A549 (cell line): ENCODE results near the gene SPINK8. TPM values are rescaled to one million over a fixed set of nuclear protein-coding genes. Genes with fewer than 3 reads are reported as not detected.

Experiments
- ATAC-seq, 2 experiments: fragments of 200-7000 bp in 1 of 2; fragments of >200 bp in 1 of 2; cut with Nextera tagmentation in 1 of 2; cut with Tn5 transposase in 1 of 2; 3 replicates each; pipeline versions ENCODE4 v1.8.0 to v1.9.1; 2018 to 2020; ENCODE audit warnings: mild to moderate bottlenecking in 1 of 2, moderate library complexity in 1 of 2
- CTCF ChIA-PET: fragments of 300-600 bp; sonication (Branson Sonifier 250); formaldehyde crosslinking; extraction: SDS; loops from one replicate; lab custom pipeline; 2021; ENCODE audit warnings: antibody characterized with exemption, inconsistent platforms; lab: Yijun Ruan, JAX
- POLR2A ChIA-PET: fragments of 350-600 bp; formaldehyde crosslinking; extraction: SDS; loops from one replicate; lab custom pipeline; 2021; ENCODE audit warnings: antibody characterized with exemption, inconsistent platforms; lab: Yijun Ruan, JAX
- DNase-seq, 2 experiments: peaks; one replicate each; pipeline versions ENCODE4 v3.0.0 to v3.0.0-alpha.2; 2011 to 2016; ENCODE audit warnings: low read depth in 1 of 2, low spot score in 1 of 2
- FAIRE-seq: peaks from 2 replicates; lab custom pipeline; 2011; peaks lifted over from hg19 to GRCh38; lab: Jason Lieb, UNC
- H3K27ac ChIP-seq, 2 experiments: fragments of >200 bp; sonication (Bioruptor Twin); formaldehyde crosslinking; 3 replicates each; pipeline ENCODE4 v1.5.1; 2016 to 2017
- H3K4me1 ChIP-seq: fragments of >200 bp; sonication (Bioruptor Twin); formaldehyde crosslinking; 3 replicates; pipeline ENCODE4 v1.6.1; 2016
- H3K4me2 ChIP-seq: fragments of >200 bp; sonication (Bioruptor Twin); formaldehyde crosslinking; 3 replicates; pipeline ENCODE4 v1.6.1; 2016
- H3K4me3 ChIP-seq: fragments of >200 bp; sonication (Bioruptor Twin); formaldehyde crosslinking; 3 replicates; pipeline ENCODE4 v1.5.1; 2016
- H3K9me3 ChIP-seq: fragments of >200 bp; sonication (Bioruptor Twin); formaldehyde crosslinking; 3 replicates; pipeline ENCODE4 v1.6.1; 2016
- BHLHE40 ChIP-seq: IDR thresholded peaks from 2 replicates; pipeline ENCODE4 v1.6.1; 2012; ENCODE audit warnings: low read depth, low read length, inconsistent platforms
- CBX8 ChIP-seq: fragments of 200-600 bp; sonication (generic); IDR thresholded peaks from 2 replicates; pipeline ENCODE4 v1.6.1; 2016
- CEBPB ChIP-seq, 2 experiments: fragments of >200 bp in 1 of 2; sonication (Bioruptor Twin) in 1 of 2; formaldehyde crosslinking in 1 of 2; IDR thresholded peaks; 2 replicates each; pipeline ENCODE4 v1.6.1; 2012 to 2016
- EHF ChIP-seq: fragments of 250-450 bp; sonication (Bioruptor Pico); IDR thresholded peaks from 2 replicates; pipeline ENCODE4 v1.5.0; 2020; ENCODE audit warnings: mild to moderate bottlenecking
- EP300 ChIP-seq, 2 experiments: fragments of >200 bp; sonication (Bioruptor Twin); formaldehyde crosslinking; IDR thresholded peaks; 2 replicates in 1 of 2; 3 replicates in 1 of 2; pipeline ENCODE4 v1.6.1; 2016 to 2017
- FOSB ChIP-seq: fragments of 250-450 bp; sonication (Bioruptor Pico); IDR thresholded peaks from 2 replicates; pipeline ENCODE4 v1.5.0; 2020; ENCODE audit warnings: mild to moderate bottlenecking, moderate library complexity
- HDAC2 ChIP-seq: fragments of 200-600 bp; sonication (generic); IDR thresholded peaks from 2 replicates; pipeline ENCODE4 v1.6.1; 2016
- HEYL ChIP-seq: fragments of 250-450 bp; sonication (Bioruptor Pico); IDR thresholded peaks from 2 replicates; pipeline ENCODE4 v1.8.0; 2021; ENCODE audit warnings: mild to moderate bottlenecking, moderate library complexity
- HOXA7 ChIP-seq: fragments of 250-450 bp; sonication (Bioruptor Pico); IDR thresholded peaks from 2 replicates; pipeline ENCODE4 v1.5.0; 2020; ENCODE audit warnings: mild to moderate bottlenecking, moderate library complexity
- KDM5A ChIP-seq: fragments of 200-600 bp; sonication (generic); IDR thresholded peaks from 2 replicates; pipeline ENCODE4 v1.6.1; 2016; ENCODE audit warnings: antibody characterized with exemption, mild to moderate bottlenecking
- MAFK ChIP-seq: fragments of 450-650 bp; IDR thresholded peaks from 2 replicates; pipeline ENCODE4 v1.6.1; 2014; ENCODE audit not compliant: partially characterized antibody
- NFE2L2 ChIP-seq: fragments of 150-350 bp; conservative IDR thresholded peaks from 2 replicates; pipeline ENCODE4 v1.6.1; 2014; ENCODE audit warnings: low read length
- NPAS2 ChIP-seq: fragments of 250-450 bp; sonication (Bioruptor Pico); IDR thresholded peaks from 2 replicates; pipeline ENCODE4 v1.8.0; 2022; ENCODE audit warnings: mild to moderate bottlenecking, moderate library complexity, borderline replicate concordance
- NR3C1 ChIP-seq: fragments of >200 bp; sonication (Bioruptor Twin); formaldehyde crosslinking; IDR thresholded peaks from 3 replicates; pipeline ENCODE4 v1.6.1; 2017
- POLR2AphosphoS2 ChIP-seq: conservative IDR thresholded peaks from 2 replicates; pipeline ENCODE4 v1.6.1; 2012; ENCODE audit warnings: low read length, improper control_type of control experiment, inconsistent platforms
- RAD21 ChIP-seq, 2 experiments: fragments of >200 bp in 1 of 2; sonication (Bioruptor Twin) in 1 of 2; formaldehyde crosslinking in 1 of 2; IDR thresholded peaks in 1 of 2; conservative IDR thresholded peaks in 1 of 2; 2 replicates in 1 of 2; 3 replicates in 1 of 2; pipeline ENCODE4 v1.6.1; 2012 to 2018; ENCODE audit warnings: inconsistent platforms in 1 of 2
- RARB ChIP-seq: fragments of 250-450 bp; sonication (Bioruptor Pico); IDR thresholded peaks from 2 replicates; pipeline ENCODE4 v1.8.0; 2021; ENCODE audit warnings: mild to moderate bottlenecking, moderate library complexity
- RCOR1 ChIP-seq: fragments of 150-350 bp; IDR thresholded peaks from 2 replicates; pipeline ENCODE4 v1.6.1; 2014; ENCODE audit warnings: antibody characterized with exemption, low read length, low read depth
- SREBF2 ChIP-seq: fragments of 450-650 bp; IDR thresholded peaks from 2 replicates; pipeline ENCODE4 v1.6.1; 2014; ENCODE audit warnings: mild to moderate bottlenecking, moderate library complexity
- TP53 ChIP-seq: fragments of 250-450 bp; sonication (Bioruptor Pico); IDR thresholded peaks from 2 replicates; pipeline ENCODE4 v1.5.0; 2021; ENCODE audit warnings: mild to moderate bottlenecking, moderate library complexity
- ZC3H11A ChIP-seq: fragments of 450-650 bp; IDR thresholded peaks from 2 replicates; pipeline ENCODE4 v1.6.1; 2014; ENCODE audit warnings: antibody characterized with exemption, mild to moderate bottlenecking
- ZFP36 ChIP-seq: fragments of 450-650 bp; IDR thresholded peaks from 2 replicates; pipeline ENCODE4 v1.6.1; 2014; ENCODE audit warnings: borderline replicate concordance; ENCODE audit not compliant: partially characterized antibody
- WGBS: methylation state at CpG from one replicate; pipeline ENCODE4 v1.1.6; 2017; ENCODE audit errors: missing lambda C conversion rate; 5-methylcytosine and 5-hydroxymethylcytosine counted together
- polyA plus RNA-seq, 4 experiments: library from polyadenylated mRNA; depleted of rRNA in 3 of 4; stranded (reverse); fragments of >200 nt; fragmentation: RNase III in 1 of 4; extraction: RNeasy Plus Mini Kit Qiagen cat#74134 plus additional on column Dnase treatment in 1 of 4; gene quantifications; 2 replicates in 3 of 4; 3 replicates in 1 of 4; pipeline ENCODE4 v1.2.3, GENCODE V29; 2011 to 2017
- TF ChIP-seq, protein P1 (sequence below): fragments of 200-600 bp; sonication (generic); IDR thresholded peaks from 2 replicates; pipeline ENCODE4 v1.6.1; 2016; ENCODE audit warnings: antibody characterized with exemption, mild to moderate bottlenecking, moderate library complexity
- TF ChIP-seq, protein P2 (sequence below): fragments of 250-450 bp; sonication (Bioruptor Pico); IDR thresholded peaks from 2 replicates; pipeline ENCODE4 v1.5.0; 2021; ENCODE audit warnings: mild to moderate bottlenecking, moderate library complexity, borderline replicate concordance
- TF ChIP-seq, protein P3 (sequence below): fragments of >200 bp; sonication (Bioruptor Twin); formaldehyde crosslinking; IDR thresholded peaks from 3 replicates; pipeline ENCODE4 v1.6.1; 2016
- TF ChIP-seq, protein P4 (sequence below): IDR thresholded peaks from 2 replicates; pipeline ENCODE4 v1.6.1; 2012

The SPINK8 gene
- polyA plus RNA-seq, 2 of the 4 experiments (the other 2 are of a cell fraction): not detected

DNA sequence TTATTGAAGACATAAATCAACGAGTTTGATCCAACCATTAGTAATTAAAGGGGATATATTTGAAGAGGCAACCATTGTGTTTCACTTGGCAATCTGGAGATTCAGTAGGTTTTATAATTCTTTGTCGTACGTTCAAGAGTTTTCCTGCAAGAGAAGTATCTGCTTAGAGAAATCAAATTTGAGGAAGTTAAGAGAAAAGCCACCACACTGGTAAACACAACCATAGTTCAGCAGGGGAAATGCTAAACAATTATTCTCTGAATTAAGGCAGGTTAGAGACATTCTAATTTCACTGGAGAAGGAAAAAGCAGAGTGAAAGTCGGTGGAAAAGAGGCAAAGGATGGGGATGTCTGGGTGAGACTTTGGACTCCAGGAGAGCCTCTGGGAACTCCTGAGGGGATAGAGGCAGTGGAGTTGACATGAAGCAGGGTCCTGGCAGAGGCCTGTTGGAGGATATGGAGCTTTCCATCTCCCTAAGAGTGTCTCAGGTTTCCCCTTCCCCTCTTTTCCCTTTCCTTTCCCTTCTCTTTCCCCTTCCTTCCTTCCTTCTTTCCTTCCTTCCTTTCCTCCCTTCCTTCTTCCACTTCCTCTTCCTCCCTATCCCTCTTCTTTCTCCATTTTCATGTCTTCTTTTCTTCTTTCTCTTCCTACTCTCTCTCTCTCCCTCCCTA, 26.5 kb downstream of the SPINK8 start:
- WGBS: 31% methylated on average over 4 of the region's 4 CpGs
- no peak for DNase-seq
- no peak for ATAC-seq
- Histone ChIP-seq H3K27ac (no peak overlapping the region), H3K4me1 (no peaks in the 10 kb centered on the region; the same call in 2 of the 3 replicates), H3K4me2 (no peak overlapping the region), H3K4me3 (no peak overlapping the region), H3K9me3 (no peaks in the 10 kb centered on the region)
- no peak for FAIRE-seq
- CTCF ChIA-PET: interaction anchor here (1.3 kb wide), 1 partner anchor 33 kb away, joined by 3 read pairs; no protein-coding TSS in a partner anchor
- POLR2A ChIA-PET: no interaction called here
- TF ChIP-seq, protein P1, sequence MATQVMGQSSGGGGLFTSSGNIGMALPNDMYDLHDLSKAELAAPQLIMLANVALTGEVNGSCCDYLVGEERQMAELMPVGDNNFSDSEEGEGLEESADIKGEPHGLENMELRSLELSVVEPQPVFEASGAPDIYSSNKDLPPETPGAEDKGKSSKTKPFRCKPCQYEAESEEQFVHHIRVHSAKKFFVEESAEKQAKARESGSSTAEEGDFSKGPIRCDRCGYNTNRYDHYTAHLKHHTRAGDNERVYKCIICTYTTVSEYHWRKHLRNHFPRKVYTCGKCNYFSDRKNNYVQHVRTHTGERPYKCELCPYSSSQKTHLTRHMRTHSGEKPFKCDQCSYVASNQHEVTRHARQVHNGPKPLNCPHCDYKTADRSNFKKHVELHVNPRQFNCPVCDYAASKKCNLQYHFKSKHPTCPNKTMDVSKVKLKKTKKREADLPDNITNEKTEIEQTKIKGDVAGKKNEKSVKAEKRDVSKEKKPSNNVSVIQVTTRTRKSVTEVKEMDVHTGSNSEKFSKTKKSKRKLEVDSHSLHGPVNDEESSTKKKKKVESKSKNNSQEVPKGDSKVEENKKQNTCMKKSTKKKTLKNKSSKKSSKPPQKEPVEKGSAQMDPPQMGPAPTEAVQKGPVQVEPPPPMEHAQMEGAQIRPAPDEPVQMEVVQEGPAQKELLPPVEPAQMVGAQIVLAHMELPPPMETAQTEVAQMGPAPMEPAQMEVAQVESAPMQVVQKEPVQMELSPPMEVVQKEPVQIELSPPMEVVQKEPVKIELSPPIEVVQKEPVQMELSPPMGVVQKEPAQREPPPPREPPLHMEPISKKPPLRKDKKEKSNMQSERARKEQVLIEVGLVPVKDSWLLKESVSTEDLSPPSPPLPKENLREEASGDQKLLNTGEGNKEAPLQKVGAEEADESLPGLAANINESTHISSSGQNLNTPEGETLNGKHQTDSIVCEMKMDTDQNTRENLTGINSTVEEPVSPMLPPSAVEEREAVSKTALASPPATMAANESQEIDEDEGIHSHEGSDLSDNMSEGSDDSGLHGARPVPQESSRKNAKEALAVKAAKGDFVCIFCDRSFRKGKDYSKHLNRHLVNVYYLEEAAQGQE: no peak
- TF ChIP-seq NR3C1 (no peak), RAD21 (conservative IDR thresholded peaks at IDR 0.05 in 1 of 2, IDR thresholded peaks at IDR 0.05 in 1 of 2) (no peak), ZC3H11A (no peak), EHF (CRISPR knock-in tag) (no peak), HEYL (CRISPR knock-in tag) (no peak), CEBPB (IDR thresholded peaks at IDR 0.05) (no peak), TP53 (CRISPR knock-in tag) (no peak), NFE2L2 (no peak), HDAC2 (no peak), POLR2AphosphoS2 (no peak), SREBF2 (no peak), CBX8 (no peak), KDM5A (no peak), MAFK (no peak), BHLHE40 (no peak), ZFP36 (no peak), EP300 (IDR thresholded peaks at IDR 0.05) (no peak)
- TF ChIP-seq, protein P2, sequence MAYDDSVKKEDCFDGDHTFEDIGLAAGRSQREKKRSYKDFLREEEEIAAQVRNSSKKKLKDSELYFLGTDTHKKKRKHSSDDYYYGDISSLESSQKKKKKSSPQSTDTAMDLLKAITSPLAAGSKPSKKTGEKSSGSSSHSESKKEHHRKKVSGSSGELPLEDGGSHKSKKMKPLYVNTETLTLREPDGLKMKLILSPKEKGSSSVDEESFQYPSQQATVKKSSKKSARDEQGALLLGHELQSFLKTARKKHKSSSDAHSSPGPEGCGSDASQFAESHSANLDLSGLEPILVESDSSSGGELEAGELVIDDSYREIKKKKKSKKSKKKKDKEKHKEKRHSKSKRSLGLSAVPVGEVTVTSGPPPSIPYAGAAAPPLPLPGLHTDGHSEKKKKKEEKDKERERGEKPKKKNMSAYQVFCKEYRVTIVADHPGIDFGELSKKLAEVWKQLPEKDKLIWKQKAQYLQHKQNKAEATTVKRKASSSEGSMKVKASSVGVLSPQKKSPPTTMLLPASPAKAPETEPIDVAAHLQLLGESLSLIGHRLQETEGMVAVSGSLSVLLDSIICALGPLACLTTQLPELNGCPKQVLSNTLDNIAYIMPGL (CRISPR knock-in tag): no peak

DNA sequence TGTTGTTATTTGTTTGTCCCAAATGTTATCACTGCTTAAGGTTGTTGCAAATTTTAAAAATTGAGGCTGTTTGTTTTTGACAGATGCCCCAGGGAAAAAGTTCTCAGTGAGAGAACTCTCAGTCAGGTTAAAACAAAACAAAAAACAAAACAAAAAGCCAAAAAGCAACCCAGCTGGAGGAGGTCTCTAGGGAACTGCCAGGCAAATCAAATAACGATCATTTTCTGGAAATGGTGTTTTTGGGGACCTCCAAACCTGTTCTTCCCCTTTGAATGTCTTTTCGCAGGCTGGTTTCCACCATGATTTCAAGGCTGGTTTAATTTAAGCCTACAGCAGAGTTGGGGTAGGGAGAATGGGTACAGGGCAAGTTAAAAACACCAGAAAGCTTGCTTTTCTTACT, 27.2 kb downstream of the SPINK8 start:
- Histone ChIP-seq H3K9me3 (no peaks in the 10 kb centered on the region), H3K27ac (no peak overlapping the region), H3K4me2 (no peak overlapping the region), H3K4me1 (no peaks in the 10 kb centered on the region; the same call in 2 of the 3 replicates), H3K4me3 (no peak overlapping the region)
- FAIRE-seq (no peak), DNase-seq (no peak), ATAC-seq (no peak)
- CTCF ChIA-PET: interaction anchor here (1.3 to 1.6 kb wide), 2 partner anchors 32 to 130 kb away, joined by 3 read pairs; no protein-coding TSS in a partner anchor
- WGBS: 27% methylated on average over 2 of the region's 2 CpGs
- POLR2A ChIA-PET: no interaction called here
- TF ChIP-seq HEYL (CRISPR knock-in tag) (no peak), FOSB (CRISPR knock-in tag) (no peak), RARB (no peak), HOXA7 (CRISPR knock-in tag) (no peak), RCOR1 (no peak), NPAS2 (CRISPR knock-in tag) (no peak)
- TF ChIP-seq, protein P3, sequence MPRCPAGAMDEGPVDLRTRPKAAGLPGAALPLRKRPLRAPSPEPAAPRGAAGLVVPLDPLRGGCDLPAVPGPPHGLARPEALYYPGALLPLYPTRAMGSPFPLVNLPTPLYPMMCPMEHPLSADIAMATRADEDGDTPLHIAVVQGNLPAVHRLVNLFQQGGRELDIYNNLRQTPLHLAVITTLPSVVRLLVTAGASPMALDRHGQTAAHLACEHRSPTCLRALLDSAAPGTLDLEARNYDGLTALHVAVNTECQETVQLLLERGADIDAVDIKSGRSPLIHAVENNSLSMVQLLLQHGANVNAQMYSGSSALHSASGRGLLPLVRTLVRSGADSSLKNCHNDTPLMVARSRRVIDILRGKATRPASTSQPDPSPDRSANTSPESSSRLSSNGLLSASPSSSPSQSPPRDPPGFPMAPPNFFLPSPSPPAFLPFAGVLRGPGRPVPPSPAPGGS: no peak
- TF ChIP-seq, protein P1: no peak
- TF ChIP-seq, protein P4, sequence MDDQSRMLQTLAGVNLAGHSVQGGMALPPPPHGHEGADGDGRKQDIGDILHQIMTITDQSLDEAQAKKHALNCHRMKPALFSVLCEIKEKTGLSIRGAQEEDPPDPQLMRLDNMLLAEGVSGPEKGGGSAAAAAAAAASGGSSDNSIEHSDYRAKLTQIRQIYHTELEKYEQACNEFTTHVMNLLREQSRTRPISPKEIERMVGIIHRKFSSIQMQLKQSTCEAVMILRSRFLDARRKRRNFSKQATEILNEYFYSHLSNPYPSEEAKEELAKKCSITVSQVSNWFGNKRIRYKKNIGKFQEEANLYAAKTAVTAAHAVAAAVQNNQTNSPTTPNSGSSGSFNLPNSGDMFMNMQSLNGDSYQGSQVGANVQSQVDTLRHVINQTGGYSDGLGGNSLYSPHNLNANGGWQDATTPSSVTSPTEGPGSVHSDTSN: no peak
